ELF-1 (cell line): ENCODE data around the gene TMUB1.
"Not testable (repeated sequence)": the region's sequence is repeated elsewhere in the genome, so short reads cannot be mapped to it uniquely, and the experiment has no call there.

Experiments
- DNase-seq: peaks from one replicate; pipeline ENCODE4 v3.0.0-alpha.2; 2016; ENCODE audit warnings: low read depth, low spot score

TMUB1 gene

DNA sequence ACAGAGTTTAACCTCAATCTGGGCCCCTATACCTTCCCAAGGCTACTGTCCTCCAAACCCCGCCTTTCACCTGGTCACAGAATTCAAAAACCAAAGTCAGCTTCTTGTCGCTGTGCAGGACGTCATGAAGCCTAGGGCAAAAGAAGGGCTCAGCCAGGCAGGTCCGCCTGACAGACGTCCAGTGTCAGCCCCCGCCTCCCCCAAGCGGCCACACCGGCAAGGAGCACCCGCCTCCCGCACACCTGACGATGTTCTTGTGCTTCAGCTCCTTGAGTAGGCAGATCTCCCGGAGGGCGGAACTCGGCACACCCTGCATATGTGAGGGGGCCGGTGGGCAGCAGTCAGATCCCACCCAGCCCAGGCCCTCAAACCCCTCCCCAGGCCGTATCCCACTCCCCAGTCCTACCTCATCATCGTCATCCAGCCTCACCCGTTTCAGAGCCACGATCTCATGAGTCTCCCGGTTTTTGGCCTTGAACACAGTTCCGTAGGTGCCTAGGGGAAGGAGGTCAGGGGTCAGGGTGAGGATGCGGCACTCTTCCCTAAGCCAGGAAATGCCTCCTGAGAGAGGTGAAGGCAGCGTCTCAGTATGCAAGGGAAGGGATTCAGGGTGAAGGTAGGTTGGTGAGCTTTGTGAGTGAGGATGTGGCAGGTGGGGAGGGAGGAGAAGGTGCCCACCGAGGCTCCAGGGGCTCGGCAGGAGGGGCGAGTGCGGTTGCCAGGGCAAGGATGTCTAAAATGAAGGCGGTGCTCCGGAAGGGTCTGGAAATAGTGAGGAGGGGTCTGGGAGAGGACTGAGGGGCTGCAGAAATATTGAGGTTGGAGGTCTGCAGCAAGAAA is 26.4 kb downstream of the TMUB1 start:
- peak; percentile 83 for DNase-seq

DNA sequence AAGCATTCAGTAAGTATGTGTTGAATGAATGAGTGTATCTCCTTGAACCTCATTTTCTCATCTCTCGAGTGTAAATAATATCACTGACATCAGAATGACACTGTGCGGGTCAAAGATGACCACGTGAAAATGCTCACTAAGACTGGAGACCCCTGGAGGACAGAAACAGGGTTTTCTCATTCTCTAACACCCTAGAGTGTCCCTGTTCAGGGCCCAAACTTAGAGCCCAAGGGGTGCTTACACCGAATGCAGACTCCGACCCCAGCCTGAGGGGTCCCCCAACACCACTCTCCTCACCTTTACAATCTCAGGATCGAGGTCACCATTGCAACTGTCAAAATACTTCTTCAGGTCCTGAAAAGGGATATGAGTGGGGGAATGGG is 27.0 kb downstream of the TMUB1 start:
- DNase-seq, result no peak

GRCh38 chr7:151053751-151054150 is 29.5 kb downstream of the TMUB1 start:
- no peak for DNase-seq

DNA sequence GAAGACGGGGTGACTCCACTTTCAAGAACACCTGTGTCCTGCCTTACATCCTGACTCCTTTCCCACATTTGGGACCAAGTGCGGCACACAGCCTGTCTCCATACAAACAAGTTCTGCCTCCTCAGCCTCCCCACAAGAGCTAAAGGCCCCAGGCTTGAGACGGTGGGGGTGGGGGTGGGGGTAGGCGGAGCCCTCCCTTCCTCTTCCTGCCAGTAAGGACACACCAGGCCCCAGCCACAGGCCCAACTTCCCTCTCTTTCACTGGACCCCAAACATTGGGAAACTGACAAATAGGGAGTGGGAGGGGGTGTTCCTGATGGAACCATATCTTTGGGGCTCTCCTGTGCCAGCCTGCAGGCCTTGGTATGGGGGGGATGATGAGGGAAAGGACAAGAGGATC is 30.2 kb downstream of the TMUB1 start:
- DNase-seq, result peak; percentile 50

DNA sequence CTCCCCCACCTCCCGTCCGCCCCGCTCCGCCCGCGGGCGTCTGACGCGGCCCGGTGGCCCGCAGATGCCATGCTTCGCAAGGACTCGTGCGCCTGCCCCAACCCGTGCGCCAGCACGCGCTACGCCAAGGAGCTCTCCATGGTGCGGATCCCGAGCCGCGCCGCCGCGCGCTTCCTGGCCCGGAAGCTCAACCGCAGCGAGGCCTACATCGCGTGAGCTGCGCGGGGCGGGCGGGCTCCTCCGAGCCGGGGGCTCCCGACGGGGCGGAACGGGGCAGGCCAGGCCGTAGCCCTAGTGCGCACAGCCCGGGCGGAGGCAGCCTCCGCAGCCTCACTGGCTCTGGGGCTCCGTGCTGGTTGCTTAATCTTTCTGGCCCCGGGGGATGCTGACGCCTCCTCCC is 32.2 kb downstream of the TMUB1 start:
- DNase-seq, result peak; percentile 92

- no peak for DNase-seq
These were observed 34.3 kb downstream of the TMUB1 start for GRCh38 chr7:151048911-151049463.

DNA sequence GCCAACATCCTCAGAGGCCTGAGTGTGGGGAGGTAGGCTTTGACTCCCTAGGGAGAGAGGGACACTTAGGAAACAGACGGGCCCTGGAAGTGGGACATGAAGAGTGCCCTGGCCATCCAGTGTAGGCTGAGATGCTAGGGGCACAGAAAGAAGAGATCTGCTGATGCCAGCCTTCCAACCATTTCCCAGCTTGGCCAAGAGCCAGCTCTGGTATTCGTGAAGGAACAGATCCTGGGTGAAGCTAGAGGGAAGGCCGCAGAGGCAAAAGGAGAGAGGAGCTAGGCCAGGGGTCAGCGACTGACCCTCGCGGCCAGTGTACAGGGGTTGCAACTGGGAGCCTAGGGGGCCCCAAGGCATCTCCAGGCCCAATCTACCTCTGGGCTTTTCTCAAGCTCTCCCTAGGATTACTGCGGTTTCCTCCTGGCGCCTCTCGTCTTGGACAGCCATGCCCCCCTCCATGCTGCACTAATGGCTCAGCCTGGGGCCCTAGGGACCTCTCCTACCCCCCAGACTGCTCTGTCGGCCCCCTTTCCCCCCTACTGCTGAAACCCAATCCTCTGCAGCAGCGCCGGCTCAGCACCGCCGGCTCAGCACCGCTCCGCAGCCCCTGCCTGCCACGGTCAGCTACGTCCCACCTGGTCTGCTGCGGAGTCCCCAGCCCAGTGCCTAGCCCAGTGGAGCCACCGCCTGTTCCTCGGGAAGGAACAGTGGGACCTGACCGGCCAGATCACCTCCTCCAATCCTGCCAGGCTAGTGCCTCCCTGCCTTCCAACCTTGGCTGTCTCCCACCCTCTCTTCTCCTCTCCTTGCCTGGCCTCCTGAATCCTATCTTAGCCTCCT is 35.1 kb downstream of the TMUB1 start, which contains the start of gene ASIC3:
ASIC3 (plus strand) TSS at position 556 of the 840 bp plus-strand sequence. CDS start 355 bp downstream, outside the sequence.
- no peak for DNase-seq

DNA sequence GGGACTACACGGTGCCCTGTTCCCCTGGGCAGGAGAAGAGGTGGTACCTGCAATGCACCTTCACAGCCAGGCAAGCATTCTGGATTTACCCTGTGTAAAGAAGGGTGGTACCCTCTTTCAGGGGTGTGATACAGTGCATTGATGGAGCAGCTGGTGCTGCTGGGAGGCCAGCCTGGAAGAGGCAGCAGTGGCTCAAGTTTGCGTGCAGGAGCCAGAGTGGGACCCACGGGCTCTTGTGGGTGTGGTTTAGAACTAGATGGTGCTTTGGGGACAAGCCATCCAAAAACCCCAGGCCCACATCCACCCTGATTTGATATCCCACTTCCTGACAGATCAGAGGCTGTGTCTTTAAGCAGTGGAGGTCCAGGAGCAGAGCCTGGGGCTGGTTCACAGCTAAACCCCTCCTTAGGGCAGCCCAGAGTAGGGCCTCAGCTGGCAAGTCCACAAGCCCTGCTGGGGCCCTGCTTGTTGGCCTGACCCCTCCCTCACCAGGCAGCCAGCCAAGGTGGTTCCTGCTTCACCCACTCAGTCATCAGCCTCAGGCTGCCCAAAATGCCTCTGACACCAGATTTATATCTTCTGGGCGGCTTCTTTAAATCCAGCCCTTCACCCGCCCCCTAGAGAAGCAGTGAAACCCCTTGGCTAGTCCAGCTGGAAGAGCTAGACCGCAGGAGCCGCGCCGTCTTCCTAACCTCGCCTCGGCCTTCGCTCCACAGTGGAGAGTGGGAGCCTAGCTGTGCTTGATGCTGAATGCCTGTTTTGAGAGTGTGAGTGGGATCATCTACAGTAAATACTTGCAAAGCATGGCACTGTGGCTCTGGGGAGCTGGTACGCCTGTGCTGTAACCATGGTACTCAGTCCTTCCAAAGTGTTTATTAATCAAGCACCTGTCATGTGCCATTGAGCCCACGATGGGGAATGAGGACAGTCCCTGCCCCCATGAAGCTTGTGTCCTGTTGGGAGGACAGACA is 36.4 kb downstream of the TMUB1 start:
- DNase-seq, result no peak

- DNase-seq, result no peak
These were observed 37.3 kb downstream of the TMUB1 start for GRCh38 chr7:151045967-151046366.

- DNase-seq, result no peak
These were observed 38.0 kb downstream of the TMUB1 start for GRCh38 chr7:151045262-151045661.

GRCh38 chr7:151043959-151044358 is 39.3 kb downstream of the TMUB1 start:
- DNase-seq, result no peak

- DNase-seq, result not testable (repeated sequence)
These were observed 39.8 kb downstream of the TMUB1 start for GRCh38 chr7:151043449-151043848.

DNA sequence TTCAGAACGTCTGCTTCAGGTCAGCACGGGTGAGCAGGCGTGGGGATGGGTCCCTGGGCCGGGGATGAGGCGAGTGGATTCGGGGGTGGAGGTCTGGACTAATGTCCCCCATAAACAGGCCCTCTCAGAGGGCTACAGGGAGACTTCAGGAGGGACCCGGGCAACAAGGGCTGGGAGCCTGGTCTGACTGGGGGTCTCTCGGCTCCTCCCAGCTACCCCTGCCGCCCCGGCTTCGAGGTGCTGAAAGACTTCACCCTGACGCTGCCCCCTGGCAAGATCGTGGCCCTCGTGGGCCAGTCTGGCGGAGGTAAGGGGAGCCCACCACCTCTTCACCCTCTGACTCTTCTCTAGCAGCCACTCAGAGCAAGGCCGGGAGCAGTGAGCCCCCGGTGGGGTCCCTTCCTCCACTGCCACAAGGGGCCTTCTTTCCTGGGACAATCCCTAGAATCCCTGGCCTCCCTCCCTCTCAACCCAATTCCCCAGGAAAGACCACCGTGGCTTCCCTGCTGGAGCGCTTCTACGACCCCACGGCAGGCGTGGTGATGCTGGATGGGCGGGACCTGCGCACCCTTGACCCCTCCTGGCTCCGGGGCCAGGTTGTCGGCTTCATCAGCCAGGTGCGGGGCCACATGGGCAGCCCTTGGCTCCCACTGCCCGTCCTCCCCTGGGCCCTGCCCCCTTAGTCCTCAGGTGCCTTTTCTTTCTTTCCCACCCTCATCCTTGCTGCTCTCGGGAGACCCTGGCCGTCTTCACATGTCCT is 42.5 kb downstream of the TMUB1 start:
- no peak for DNase-seq

GRCh38 chr7:151039850-151040548 is 43.3 kb downstream of the TMUB1 start:
- DNase-seq, result no peak

DNA sequence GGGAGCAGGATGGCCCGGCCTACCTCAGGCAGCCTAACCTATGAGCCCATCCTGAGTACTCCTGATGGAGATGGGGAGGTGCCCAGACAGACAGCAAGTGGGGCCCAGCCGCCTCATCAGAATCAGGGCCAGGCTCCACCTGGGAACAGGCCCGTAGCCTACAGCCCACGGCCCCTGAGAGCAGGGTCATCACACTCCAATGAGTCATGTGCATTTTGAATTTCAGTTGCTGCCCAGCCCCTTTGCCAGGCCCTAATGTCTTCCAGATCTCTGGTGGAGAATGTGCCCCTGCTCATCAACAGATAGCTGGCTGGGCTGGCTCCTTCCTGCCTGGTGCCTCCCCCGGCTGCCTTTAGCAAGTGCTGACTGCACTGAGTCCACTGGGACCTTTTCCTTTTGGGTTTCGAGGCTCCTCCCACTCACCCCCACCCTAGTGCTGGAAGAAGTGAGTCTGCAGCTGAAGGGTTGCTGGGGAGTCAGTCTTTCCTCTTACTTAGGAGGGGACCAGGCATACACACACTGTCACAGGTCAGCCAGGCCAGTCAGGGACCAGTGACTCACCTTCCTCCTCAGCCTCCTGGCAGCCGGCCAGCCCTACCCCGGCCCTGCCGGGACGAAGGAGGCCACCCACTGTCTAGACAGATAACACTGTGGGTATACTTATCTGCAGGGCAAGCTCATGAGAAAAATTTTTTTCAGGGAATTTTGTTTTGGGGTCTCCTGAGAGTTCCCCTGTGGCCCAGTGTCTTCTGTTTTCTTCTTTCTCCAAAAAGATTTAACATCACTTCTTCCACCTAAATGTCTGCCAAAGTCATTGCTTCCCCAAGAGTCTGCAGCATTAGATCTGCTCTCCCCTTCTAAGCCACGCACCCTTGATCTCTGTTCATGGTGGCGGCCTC is 44.1 kb downstream of the TMUB1 start:
- DNase-seq, result peak; percentile 63

- DNase-seq, result no peak
These were observed 47.4 kb downstream of the TMUB1 start for GRCh38 chr7:151035902-151036301.

GRCh38 chr7:151035026-151035717 is 48.1 kb downstream of the TMUB1 start:
- no peak for DNase-seq
